AG09319 (cell line): ENCODE data around the gene IFNK.

Experiments used
- DNase-seq: peaks from one replicate; pipeline ENCODE4 v3.0.0-alpha.2; 2010; ENCODE audit warnings: low read depth; ENCODE audit errors: extremely low read depth
- TF ChIP-seq, protein P1 (sequence below): IDR thresholded peaks from 2 replicates; pipeline ENCODE4 v1.5.1; 2011; ENCODE audit warnings: low read depth, mild to moderate bottlenecking, inconsistent platforms, low read length, moderate library complexity

IFNK gene

DNA sequence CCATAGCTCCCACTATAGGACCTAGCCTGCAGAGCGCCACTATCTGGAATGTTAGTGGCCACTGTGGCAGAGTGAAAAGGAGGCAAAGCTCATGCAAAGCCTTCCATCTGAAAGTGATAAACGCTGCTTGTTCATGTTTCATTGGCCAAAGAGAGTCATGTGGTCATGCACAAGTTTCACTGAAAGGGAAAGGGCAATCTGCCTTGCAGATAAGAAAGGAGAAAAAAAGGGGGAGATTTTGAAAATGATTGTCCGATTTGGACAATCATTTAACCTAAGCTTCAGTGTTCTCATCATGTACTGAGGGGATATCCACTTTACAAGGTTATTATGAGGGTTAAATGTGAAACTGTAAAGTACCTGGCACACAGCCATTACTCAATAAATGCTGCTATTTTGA, 14.6 kb downstream of the IFNK start:
- TF ChIP-seq, protein P1, sequence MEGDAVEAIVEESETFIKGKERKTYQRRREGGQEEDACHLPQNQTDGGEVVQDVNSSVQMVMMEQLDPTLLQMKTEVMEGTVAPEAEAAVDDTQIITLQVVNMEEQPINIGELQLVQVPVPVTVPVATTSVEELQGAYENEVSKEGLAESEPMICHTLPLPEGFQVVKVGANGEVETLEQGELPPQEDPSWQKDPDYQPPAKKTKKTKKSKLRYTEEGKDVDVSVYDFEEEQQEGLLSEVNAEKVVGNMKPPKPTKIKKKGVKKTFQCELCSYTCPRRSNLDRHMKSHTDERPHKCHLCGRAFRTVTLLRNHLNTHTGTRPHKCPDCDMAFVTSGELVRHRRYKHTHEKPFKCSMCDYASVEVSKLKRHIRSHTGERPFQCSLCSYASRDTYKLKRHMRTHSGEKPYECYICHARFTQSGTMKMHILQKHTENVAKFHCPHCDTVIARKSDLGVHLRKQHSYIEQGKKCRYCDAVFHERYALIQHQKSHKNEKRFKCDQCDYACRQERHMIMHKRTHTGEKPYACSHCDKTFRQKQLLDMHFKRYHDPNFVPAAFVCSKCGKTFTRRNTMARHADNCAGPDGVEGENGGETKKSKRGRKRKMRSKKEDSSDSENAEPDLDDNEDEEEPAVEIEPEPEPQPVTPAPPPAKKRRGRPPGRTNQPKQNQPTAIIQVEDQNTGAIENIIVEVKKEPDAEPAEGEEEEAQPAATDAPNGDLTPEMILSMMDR, result no peak
- no peak for DNase-seq

DNA sequence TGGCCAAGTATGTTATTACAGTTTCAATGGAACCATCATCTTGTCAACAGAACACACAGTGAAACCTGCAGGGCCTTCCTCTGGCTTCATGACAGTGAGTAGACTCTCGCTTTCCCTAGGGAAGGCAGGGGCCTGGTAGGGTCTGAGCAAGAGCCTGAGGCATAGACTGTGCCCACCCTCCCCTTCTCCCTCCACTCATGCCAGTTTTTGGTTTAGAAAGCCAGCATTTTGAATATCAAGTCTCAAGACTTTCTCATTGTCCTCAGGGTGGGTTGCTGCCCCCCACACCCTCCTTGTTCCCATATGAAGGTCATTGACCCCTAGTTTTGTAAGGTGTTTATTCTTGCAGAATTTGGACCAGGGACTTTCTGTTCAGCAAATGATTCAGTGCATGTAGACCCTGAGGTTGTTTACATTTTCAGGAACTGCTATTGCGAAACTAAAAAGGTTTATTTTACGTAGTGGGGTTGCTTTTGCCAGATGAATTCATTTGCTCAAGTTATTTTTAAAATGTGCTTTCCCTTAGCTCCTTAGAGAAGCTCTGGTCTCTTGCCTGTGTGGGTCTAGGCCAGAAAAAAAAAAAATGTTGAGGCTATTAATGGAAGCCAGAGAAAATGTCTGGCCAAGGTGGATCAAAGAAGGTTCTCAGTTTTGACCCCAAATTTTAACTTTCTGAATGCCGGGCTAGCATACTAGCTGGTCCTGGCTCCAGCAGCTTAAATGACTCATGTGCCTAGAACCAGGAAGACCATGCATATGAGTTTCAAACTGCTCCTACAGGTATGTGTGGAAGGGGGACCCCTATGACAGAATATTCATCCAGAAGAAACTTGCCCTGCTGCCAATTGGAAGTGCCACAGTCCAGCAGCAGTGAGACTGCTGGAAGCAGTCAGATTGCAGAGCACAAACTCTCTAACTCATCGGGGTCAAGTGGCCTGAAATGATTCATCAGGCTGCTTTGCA, 15.7 kb downstream of the IFNK start:
- TF ChIP-seq, protein P1, result no peak
- peak; percentile 68 for DNase-seq

DNA sequence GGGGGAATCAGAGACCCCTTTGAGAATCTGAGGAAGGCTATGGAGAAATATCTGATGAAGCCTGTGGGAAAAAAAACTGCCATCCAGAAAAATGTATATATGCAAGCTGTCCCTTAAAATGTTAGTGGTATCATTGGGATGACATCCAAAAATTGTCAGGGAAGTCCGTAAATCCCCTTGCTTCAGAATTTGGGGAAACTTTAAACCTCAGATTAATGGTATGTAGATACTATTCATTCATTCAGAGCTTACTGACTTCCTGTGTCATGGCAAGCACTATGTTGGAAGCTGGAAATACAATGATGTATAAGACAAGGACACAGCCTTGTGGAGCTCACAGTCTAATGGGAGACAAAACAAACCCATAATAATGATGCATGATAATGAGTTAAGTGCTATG, 16.4 kb downstream of the IFNK start:
- TF ChIP-seq, protein P1, result no peak
- no peak for DNase-seq

DNA sequence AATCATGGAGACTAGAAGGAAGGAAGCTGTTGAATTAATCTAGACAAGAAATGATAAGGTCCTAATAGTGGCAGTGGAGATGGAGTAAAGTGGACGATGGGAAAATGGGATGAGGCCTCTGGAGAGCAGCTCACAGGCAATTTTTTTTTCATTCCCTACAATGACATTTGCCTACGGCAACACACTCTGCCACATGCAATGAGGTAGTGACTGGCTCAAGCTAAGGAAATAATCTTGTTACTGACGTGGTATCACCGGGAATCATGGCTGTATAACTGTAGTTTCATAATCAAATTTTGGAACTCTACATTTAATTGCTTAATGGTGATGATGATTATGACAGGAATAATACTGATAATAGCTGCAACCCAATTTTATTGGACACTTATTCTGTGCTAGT, 17.6 kb downstream of the IFNK start:
- TF ChIP-seq, protein P1, result no peak
- no peak for DNase-seq

DNA sequence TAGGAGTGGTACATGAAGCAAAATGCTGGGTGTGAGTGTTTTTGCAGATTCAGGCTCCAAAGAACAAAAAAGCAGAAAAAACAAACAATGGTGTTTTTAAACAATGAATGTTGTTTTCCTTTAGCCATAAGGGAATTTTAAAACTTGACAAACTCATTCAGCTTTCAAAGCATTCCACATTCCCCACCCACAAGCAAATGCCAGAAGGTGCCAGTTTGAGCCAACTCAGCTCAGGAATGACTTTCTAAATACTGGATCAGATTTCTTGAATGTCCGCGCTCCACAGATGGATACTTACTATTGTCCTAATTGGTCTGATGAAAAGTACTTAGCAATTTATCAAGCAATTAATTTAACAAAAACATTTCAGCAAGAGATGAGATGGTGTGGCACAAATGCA, 18.4 kb downstream of the IFNK start:
- DNase-seq, result no peak
- TF ChIP-seq, protein P1, result no peak

DNA sequence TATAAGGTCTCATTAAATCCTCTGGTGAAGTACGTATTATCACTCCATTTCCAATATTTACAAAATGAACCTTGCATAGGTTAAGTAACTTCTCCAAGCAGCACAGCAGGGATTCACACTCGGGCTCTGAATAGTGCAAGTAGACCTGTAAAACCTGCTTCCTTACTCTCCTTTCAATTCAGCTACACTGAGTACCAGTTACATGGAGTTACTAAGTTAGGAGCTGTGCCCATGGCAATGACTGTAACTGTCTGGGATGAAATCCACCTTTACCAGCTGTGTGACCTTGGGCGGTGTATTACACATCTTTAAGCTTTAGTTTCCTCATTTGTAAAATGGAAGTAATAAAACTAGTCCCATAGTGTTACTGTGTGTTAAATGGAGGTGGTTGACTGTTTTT, 21.4 kb downstream of the IFNK start:
- no peak for DNase-seq
- TF ChIP-seq, protein P1, result no peak

DNA sequence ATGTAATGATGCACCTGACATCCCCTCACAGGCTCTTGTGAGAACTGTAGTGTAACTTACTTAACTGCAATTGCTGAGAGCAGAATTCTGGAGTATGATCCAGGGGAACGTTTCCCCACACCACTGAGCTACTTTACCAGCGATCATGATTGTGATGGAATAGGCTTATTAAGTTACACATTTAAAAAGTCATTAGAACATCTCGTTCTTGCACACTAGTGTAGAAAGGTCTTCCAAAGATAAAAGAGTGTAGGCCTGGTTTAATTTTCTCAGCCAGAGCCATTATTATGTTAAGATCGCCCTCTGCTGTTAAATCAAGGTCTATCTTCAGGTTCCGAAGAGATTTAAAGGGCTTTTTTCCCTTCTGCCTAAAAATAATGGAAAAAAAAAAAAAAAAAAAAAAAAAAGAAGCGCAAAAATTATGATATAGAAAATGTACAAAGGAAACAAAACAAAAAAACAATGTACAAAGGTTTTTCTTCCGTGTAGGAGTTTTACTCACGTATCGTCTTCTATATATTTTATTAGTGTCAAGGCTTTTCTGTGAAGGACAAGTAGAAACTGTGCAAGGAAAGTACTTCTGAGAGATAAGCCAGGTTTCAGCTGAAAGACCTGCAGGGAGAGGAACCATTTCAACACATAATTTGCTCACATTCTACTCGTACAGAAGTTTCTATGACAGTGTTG, 24.1 kb downstream of the IFNK start:
- TF ChIP-seq, protein P1, result peak; percentile 52
- DNase-seq, result no peak
